Ovary (tissue), 9 donors: ENCODE results near the gene KHDRBS1. TPM values are rescaled to one million over a fixed set of nuclear protein-coding genes. Genes with fewer than 3 reads are reported as not detected.

Experiments used
- DNase-seq, 5 donors: peaks; one replicate each; pipeline ENCODE4 v3.0.0-alpha.2; 2019 to 2020
- H3K27ac ChIP-seq, 2 donors: fragments of 200-600 bp; one replicate each; pipeline versions ENCODE4 v1.5.1 to v1.8.0; 2019 to 2022
- H3K27me3 ChIP-seq: fragments of 200-600 bp; one replicate; pipeline ENCODE4 v1.8.0; 2022
- H3K36me3 ChIP-seq: fragments of 200-600 bp; sonication (generic); one replicate; pipeline ENCODE4 v1.5.1; 2019
- H3K4me1 ChIP-seq: one replicate; pipeline ENCODE4 v1.8.1; 2013; ENCODE audit warnings: mild to moderate bottlenecking, moderate library complexity; ENCODE audit not compliant: insufficient read depth
- H3K4me3 ChIP-seq: fragments of 200-600 bp; sonication (generic); one replicate; pipeline ENCODE4 v1.5.1; 2017
- H3K9me3 ChIP-seq, 2 donors: fragments of 200-600 bp in 1 of 2; sonication (generic) in 1 of 2; one replicate each; pipeline versions ENCODE4 v1.5.1 to v1.8.1; 2013 to 2019; ENCODE audit warnings: mild to moderate bottlenecking in 1 of 2, moderate library complexity in 1 of 2
- EP300 ChIP-seq: sonication (generic); formaldehyde crosslinking; IDR thresholded peaks from one replicate; pipeline ENCODE4 v1.6.1; 2017; ENCODE audit warnings: antibody characterized with exemption
- POLR2A ChIP-seq: fragments of 450-650 bp; IDR thresholded peaks from one replicate; pipeline ENCODE4 v1.6.1; 2017; ENCODE audit warnings: antibody characterized with exemption, mild to moderate bottlenecking, moderate library complexity
- WGBS, 3 donors: extraction: QIAGEN DNeasy Blood & Tissue Kit in 1 of 3; methylation state at CpG; one replicate each; pipeline versions ENCODE4 v1.1.5 to v1.1.7; 2013 to 2017; 5-methylcytosine and 5-hydroxymethylcytosine counted together
- intact Hi-C, 4 donors: fragments of 100-400 bp; cut with DNase I; formaldehyde crosslinking; loops; one replicate each; pipeline versions ENCODE4 v1.11.0 to v1.15.1; 2022 to 2023
- microRNA-seq, 3 donors: library from miRNA; unstranded; fragments of <30 nt; microRNA quantifications; one replicate each; pipeline versions ENCODE4 to v1.2.0, GENCODE V29; 2019 to 2020
- polyA plus RNA-seq, 2 donors: library from polyadenylated mRNA; stranded (reverse); fragments of 200-250 nt in 1 of 2; fragments of 350-450 nt in 1 of 2; fragmentation: Illumina TruSeq in 1 of 2; extraction: RNeasy Lipid Tissue Mini Kit (QIAGEN cat#74804) in 1 of 2; gene quantifications; one replicate each; pipeline ENCODE4 v1.2.3, GENCODE V29; 2013 to 2014
- small RNA-seq: library from RNA; depleted of rRNA; stranded (forward); fragments of <200 nt; gene quantifications from one replicate; pipeline ENCODE3, GENCODE V24; 2016
- total RNA-seq, 7 donors: library from RNA; depleted of rRNA in 2 of 7; stranded (reverse); fragments of >200 nt in 2 of 7; fragmentation: NEBNext Ultra II Directional in 3 of 7; extraction: Animal tissue kit (Norgen Biotek cat#: 25700) in 3 of 7; gene quantifications; one replicate each; pipeline versions ENCODE4 v1.1.0 to v1.2.4, GENCODE V29; 2016 to 2023
- TF ChIP-seq, protein P1 (sequence below), 3 donors: fragments of 450-650 bp in 2 of 3; fragments of 200-600 bp in 1 of 3; IDR thresholded peaks; one replicate each; pipeline versions ENCODE4 v1.5.1 to v1.8.0; 2016 to 2022; ENCODE audit warnings: antibody characterized with exemption in 3 of 3, mild to moderate bottlenecking in 1 of 3
- donor health status: DM: no; HTN: no; CAD: no; lungs with moderate emphysema.
- donor health status: DM: no; HTN: no; CAD: no.
- donor health status: Bipolar disorder and iron deficiency.
- donor health status: DM: yes; HTN: yes; CAD: no.
- donor health status: DM: no; HTN: no; CAD: no.
- donor health status: DM: yes; HTN: yes; CAD: no.

Gene KHDRBS1
- total and polyA plus RNA-seq, 9 donors = 84.3 to 184 (median 143) TPM

DNA sequence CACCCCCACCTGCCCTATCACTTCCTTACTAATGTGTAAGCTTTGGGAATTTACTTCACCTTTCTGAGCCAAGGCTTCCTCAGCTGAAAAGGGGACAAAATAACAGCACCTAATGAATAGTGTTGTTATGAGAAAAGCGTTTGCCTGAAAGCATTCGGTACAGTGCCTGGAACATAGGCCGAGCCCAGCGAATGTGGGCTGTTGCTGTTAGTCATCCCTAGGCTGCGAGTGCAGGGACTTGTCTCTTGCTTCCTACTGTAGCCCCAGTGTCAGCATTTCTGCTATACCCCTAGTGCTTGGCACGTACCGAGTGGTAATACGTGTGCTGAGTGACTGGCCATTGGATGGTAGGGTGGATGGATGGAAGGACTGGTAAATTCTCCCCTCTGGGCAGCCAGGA is 77.5 kb downstream of the KHDRBS1 start:
- Histone ChIP-seq H3K4me1 (no peaks in the 10 kb centered on the region), H3K9me3 (no peaks in the 10 kb centered on the region), H3K36me3 (no peaks in the 10 kb centered on the region), H3K4me3 (no peak overlapping the region), H3K27ac (no peak overlapping the region), H3K27me3 (no peaks in the 10 kb centered on the region)
- no peak for TF ChIP-seq EP300
- no peak for TF ChIP-seq POLR2A
- TF ChIP-seq, protein P1, sequence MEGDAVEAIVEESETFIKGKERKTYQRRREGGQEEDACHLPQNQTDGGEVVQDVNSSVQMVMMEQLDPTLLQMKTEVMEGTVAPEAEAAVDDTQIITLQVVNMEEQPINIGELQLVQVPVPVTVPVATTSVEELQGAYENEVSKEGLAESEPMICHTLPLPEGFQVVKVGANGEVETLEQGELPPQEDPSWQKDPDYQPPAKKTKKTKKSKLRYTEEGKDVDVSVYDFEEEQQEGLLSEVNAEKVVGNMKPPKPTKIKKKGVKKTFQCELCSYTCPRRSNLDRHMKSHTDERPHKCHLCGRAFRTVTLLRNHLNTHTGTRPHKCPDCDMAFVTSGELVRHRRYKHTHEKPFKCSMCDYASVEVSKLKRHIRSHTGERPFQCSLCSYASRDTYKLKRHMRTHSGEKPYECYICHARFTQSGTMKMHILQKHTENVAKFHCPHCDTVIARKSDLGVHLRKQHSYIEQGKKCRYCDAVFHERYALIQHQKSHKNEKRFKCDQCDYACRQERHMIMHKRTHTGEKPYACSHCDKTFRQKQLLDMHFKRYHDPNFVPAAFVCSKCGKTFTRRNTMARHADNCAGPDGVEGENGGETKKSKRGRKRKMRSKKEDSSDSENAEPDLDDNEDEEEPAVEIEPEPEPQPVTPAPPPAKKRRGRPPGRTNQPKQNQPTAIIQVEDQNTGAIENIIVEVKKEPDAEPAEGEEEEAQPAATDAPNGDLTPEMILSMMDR (IDR thresholded peaks at IDR 0.05) = no peak
- WGBS, 3 donors = 95 to 97% (median 95%) methylated on average over 8 of the region's 8 CpGs
- intact Hi-C loops = no loop called here
- DNase-seq = no peak

DNA sequence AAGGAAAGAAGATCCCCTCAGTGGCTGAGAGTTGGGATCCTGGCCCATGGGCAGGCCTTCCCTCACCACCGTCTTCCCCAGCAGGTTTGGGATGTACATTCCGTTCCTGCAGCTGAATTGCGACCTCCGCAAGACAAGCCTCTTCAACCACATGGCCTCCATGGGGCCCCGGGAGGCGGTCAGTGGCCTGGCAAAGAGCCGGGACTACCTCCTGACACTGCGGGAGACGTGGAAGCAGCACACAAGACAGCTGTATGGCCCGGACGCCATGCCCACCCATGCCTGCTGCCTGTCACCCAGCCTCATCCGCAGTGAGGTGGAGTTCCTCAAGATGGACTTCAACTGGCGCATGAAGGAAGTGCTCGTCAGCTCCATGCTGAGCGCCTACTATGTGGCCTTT is 77.9 kb downstream of the KHDRBS1 start:
- intact Hi-C loops = no loop called here

More for the DNA sequence above, 77.9 kb downstream of the KHDRBS1 start:
- Histone ChIP-seq H3K27ac (no peak overlapping the region), H3K36me3 (no peaks in the 10 kb centered on the region), H3K4me1 (no peaks in the 10 kb centered on the region), H3K9me3 (no peaks in the 10 kb centered on the region), H3K4me3 (no peak overlapping the region), H3K27me3 (no peaks in the 10 kb centered on the region)
- TF ChIP-seq, protein P1 (IDR thresholded peaks at IDR 0.05) = no peak
- TF ChIP-seq POLR2A = no peak
- no peak for TF ChIP-seq EP300
- DNase-seq = no peak
- WGBS, 3 donors = 85 to 89% (median 87%) methylated on average over 13 to 15 of the region's 15 CpGs

Small RNAs within 50 kb of the gene (microRNA-seq; reads per million reads assigned to microRNA genes)
- 0 reads per million in 3 donors for gene MIR5585

Small RNAs within 50 kb of the gene (small RNA-seq; reads per million reads assigned to genes)
- gene MIR5585 (not detected), gene RF00017 (not detected)

Other genes starting within 250 kb of the KHDRBS1 start
- gene ADGRB2, start 249.5 kb upstream of the KHDRBS1 start, total RNA-seq = 1 to 10 TPM in 6 of 7 donors, under 1 TPM in 1; 0.48 to 7.2 (median 1.6) TPM
- gene ADGRB2, start 249.5 kb upstream of the KHDRBS1 start, polyA plus RNA-seq = 1 to 10 TPM in 1 of 2 donors, under 1 TPM in 1; 0.30 to 2.6 TPM
- gene SPOCD1, start 197.8 kb upstream of the KHDRBS1 start, total RNA-seq = 1 to 10 TPM in 2 of 7 donors, under 1 TPM in 4, not detected in 1; 0.15 to 1.7 (median 0.54) TPM
- under 1 TPM; 0.30 to 0.42 TPM for gene SPOCD1, start 197.8 kb upstream of the KHDRBS1 start, polyA plus RNA-seq
- gene PTP4A2, start 75.5 kb upstream of the KHDRBS1 start, total RNA-seq = 100 to 1,000 TPM; 207 to 366 (median 249) TPM
- gene PTP4A2, start 75.5 kb upstream of the KHDRBS1 start, polyA plus RNA-seq = 100 to 1,000 TPM in 1 of 2 donors, 10 to 100 TPM in 1; 92.5 to 246 TPM
- 10 to 100 TPM in 5 of 7 donors, 1 to 10 TPM in 2; 3.0 to 23.5 (median 15.2) TPM for gene TMEM39B, start 59.1 kb downstream of the KHDRBS1 start, total RNA-seq
- 10 to 100 TPM in 1 of 2 donors, 1 to 10 TPM in 1; 7.4 to 16.1 TPM for gene TMEM39B, start 59.1 kb downstream of the KHDRBS1 start, polyA plus RNA-seq
- gene KPNA6, start 94.2 kb downstream of the KHDRBS1 start, total RNA-seq = 10 to 100 TPM; 18.4 to 57.7 (median 47.7) TPM
- 10 to 100 TPM in 1 of 2 donors, 1 to 10 TPM in 1; 9.3 to 26.9 TPM for gene KPNA6, start 94.2 kb downstream of the KHDRBS1 start, polyA plus RNA-seq
- gene TXLNA, start 165.8 kb downstream of the KHDRBS1 start, total RNA-seq = 10 to 100 TPM; 24.3 to 71.9 (median 50.0) TPM
- 10 to 100 TPM; 23.9 to 33.2 TPM for gene TXLNA, start 165.8 kb downstream of the KHDRBS1 start, polyA plus RNA-seq
- 1 to 10 TPM; 3.2 to 9.4 (median 6.2) TPM for gene CCDC28B, start 186.7 kb downstream of the KHDRBS1 start, total RNA-seq
- 1 to 10 TPM; 2.3 to 6.8 TPM for gene CCDC28B, start 186.7 kb downstream of the KHDRBS1 start, polyA plus RNA-seq
- 1 to 10 TPM; 2.3 to 3.6 (median 2.6) TPM for gene IQCC, start 191.8 kb downstream of the KHDRBS1 start, total RNA-seq
- gene IQCC, start 191.8 kb downstream of the KHDRBS1 start, polyA plus RNA-seq = 1 to 10 TPM; 2.3 to 4.7 TPM
- 10 to 100 TPM in 1 of 7 donors, 1 to 10 TPM in 1, under 1 TPM in 2, not detected in 3; 0.22 to 13.3 (median 0.99) TPM for gene DCDC2B, start 195.2 kb downstream of the KHDRBS1 start, total RNA-seq
- under 1 TPM in 1 of 2 donors, not detected in 1; 0.05 TPM for gene DCDC2B, start 195.2 kb downstream of the KHDRBS1 start, polyA plus RNA-seq
- gene TMEM234, start 208.5 kb downstream of the KHDRBS1 start, total RNA-seq = 10 to 100 TPM; 11.6 to 34.6 (median 24.6) TPM
- gene TMEM234, start 208.5 kb downstream of the KHDRBS1 start, polyA plus RNA-seq = 10 to 100 TPM in 1 of 2 donors, 1 to 10 TPM in 1; 9.4 to 13.8 TPM
- 100 to 1,000 TPM; 140 to 194 (median 161) TPM for gene EIF3I, start 208.5 kb downstream of the KHDRBS1 start, total RNA-seq
- 100 to 1,000 TPM; 189 to 272 TPM for gene EIF3I, start 208.5 kb downstream of the KHDRBS1 start, polyA plus RNA-seq
- 1 to 10 TPM in 6 of 7 donors, not detected in 1; 1.5 to 7.8 (median 3.6) TPM for gene FAM167B, start 233.4 kb downstream of the KHDRBS1 start, total RNA-seq
- gene FAM167B, start 233.4 kb downstream of the KHDRBS1 start, polyA plus RNA-seq = 1 to 10 TPM; 2.3 to 3.4 TPM
- 1 to 10 TPM in 3 of 7 donors, under 1 TPM in 4; 0.35 to 1.4 (median 0.92) TPM for gene LCK, start 237.4 kb downstream of the KHDRBS1 start, total RNA-seq
- gene LCK, start 237.4 kb downstream of the KHDRBS1 start, polyA plus RNA-seq = 1 to 10 TPM in 1 of 2 donors, under 1 TPM in 1; 0.69 to 2.8 TPM